Pancreas (tissue), 10 donors: Measurements from ENCODE around the gene BCL2L1. TPM values are rescaled to one million over a fixed set of nuclear protein-coding genes. Genes with fewer than 3 reads are reported as not detected.
A peak's percentile ranks its signal among the peaks of the same experiment; 100 is the strongest.

Source experiments
- ATAC-seq, 4 donors: fragments of 200-7000 bp; cut with Tn5 transposase; one replicate each; pipeline versions ENCODE4 v1.8.0 to v1.9.1; 2020; ENCODE audit warnings: mild to moderate bottlenecking in 4 of 4, moderate library complexity in 4 of 4
- DNase-seq, 6 donors: peaks; one replicate each; pipeline ENCODE4 v3.0.0-alpha.2; 2020
- FAIRE-seq: peaks from 2 replicates; lab custom pipeline; 2012; peaks lifted over from hg19 to GRCh38; lab: Jason Lieb, UNC
- H3K27ac ChIP-seq, 4 donors: fragments of 200-600 bp; sonication (generic); 1 replicate in 3 of 4; 2 replicates in 1 of 4; pipeline versions ENCODE4 v1.5.0 to v1.8.0; 2020
- H3K27me3 ChIP-seq, 4 donors: fragments of 200-600 bp; one replicate each; pipeline ENCODE4 v1.8.0; 2021
- H3K36me3 ChIP-seq, 3 donors: fragments of 200-600 bp; sonication (generic) in 1 of 3; one replicate each; pipeline versions ENCODE4 v1.5.0 to v1.8.0; 2020 to 2021
- H3K4me1 ChIP-seq, 3 donors: fragments of 200-600 bp; one replicate each; pipeline ENCODE4 v1.8.0; 2021
- H3K4me3 ChIP-seq, 4 donors: fragments of 200-600 bp; sonication (generic) in 2 of 4; one replicate each; pipeline versions ENCODE4 v1.5.0 to v1.8.0; 2020 to 2021
- H3K9me3 ChIP-seq, 4 donors: fragments of 200-600 bp; one replicate each; pipeline ENCODE4 v1.8.0; 2021
- CTCF ChIP-seq, 4 donors: fragments of 200-600 bp; sonication (generic) in 3 of 4; IDR thresholded peaks; one replicate each; pipeline versions ENCODE4 v1.5.0 to v1.8.0; 2021; ENCODE audit warnings: antibody characterized with exemption in 4 of 4
- WGBS, 2 donors: extraction: QIAGEN DNeasy Blood & Tissue Kit; methylation state at CpG; one replicate each; pipeline ENCODE4 v1.1.7; 2013; 5-methylcytosine and 5-hydroxymethylcytosine counted together
- intact Hi-C, 3 donors: fragments of 100-400 bp; cut with DNase I; formaldehyde crosslinking; loops; one replicate each; pipeline versions ENCODE4 v1.11.1 to v1.14.2; 2022
- polyA plus RNA-seq, 2 donors: library from polyadenylated mRNA; stranded (reverse); fragments of 200-250 nt; gene quantifications; one replicate each; pipeline ENCODE4 v1.2.3, GENCODE V29; 2013
- total RNA-seq, 6 donors: library from RNA; stranded (reverse); fragmentation: NEBNext Ultra II Directional in 4 of 6; extraction: Animal tissue kit (Norgen Biotek cat#: 25700) in 4 of 6; gene quantifications; one replicate each; pipeline versions ENCODE4 v1.2.1 to v1.2.4, GENCODE V29; 2021 to 2023
- donor health status: healthy with polysubstance abuse.
- donor health status: DM: no; HTN: no; CAD: no; lungs with moderate emphysema.
- donor health status: DM: no; HTN: no; CAD: no.
- donor health status: control.
- donor health status: control.
- donor health status: Bipolar disorder and iron deficiency.
- donor health status: DM: yes; HTN: yes; CAD: no.
- donor health status: DM: no; HTN: no; CAD: no.
- donor health status: DM: no; HTN: no; CAD: no.
- donor health status: DM: yes; HTN: yes; CAD: no.

Gene BCL2L1
- total and polyA plus RNA-seq, 8 donors: 27.3 to 59.8 (median 40.8) TPM

GRCh38 chr20:31676609-31676989 is 46.1 kb downstream of the BCL2L1 start:
- TF ChIP-seq CTCF (IDR thresholded peaks at IDR 0.05): no peak
- no peaks in the 10 kb centered on the region for H3K9me3 ChIP-seq
- DNase-seq (no peak), FAIRE-seq (no peak), ATAC-seq (no peak)
- H3K27ac ChIP-seq: peak overlapping the region in 1 of 4 donors; percentile 62
- intact Hi-C loops: no loop called here
- H3K27me3 ChIP-seq: no peaks in the 10 kb centered on the region
- H3K36me3 ChIP-seq: peaks cover 0 to 11% (median 0%) of the 10 kb centered on the region in 3 donors
- H3K4me3 ChIP-seq: no peak overlapping the region
- WGBS, 2 donors: 94 to 95% methylated on average over 7 of the region's 7 CpGs
- peaks cover 29 to 64% (median 40%) of the 10 kb centered on the region in 3 donors for H3K4me1 ChIP-seq

- Histone ChIP-seq H3K4me1 (peaks cover 35 to 69% (median 45%) of the 10 kb centered on the region in 3 donors), H3K4me3 (no peak overlapping the region), H3K9me3 (no peaks in the 10 kb centered on the region), H3K27me3 (no peaks in the 10 kb centered on the region), H3K27ac (peak overlapping the region in 2 of 4 donors; percentile 62 to 70), H3K36me3 (peaks cover 0 to 11% (median 0%) of the 10 kb centered on the region in 3 donors)
- ATAC-seq (peak in 1 of 4 donors; percentile 9), FAIRE-seq (no peak), DNase-seq (no peak)
- intact Hi-C loops: no loop called here
- no peak for TF ChIP-seq CTCF (IDR thresholded peaks at IDR 0.05)
- 65 to 76% methylated on average over 11 of the region's 11 CpGs for WGBS, 2 donors
These were observed 46.6 kb downstream of the BCL2L1 start for GRCh38 chr20:31675828-31676608.

- Histone ChIP-seq H3K27me3 (no peaks in the 10 kb centered on the region), H3K9me3 (no peaks in the 10 kb centered on the region), H3K36me3 (peaks cover 0 to 3% (median 0%) of the 10 kb centered on the region in 3 donors), H3K4me3 (no peak overlapping the region), H3K27ac (peak overlapping the region in 3 of 4 donors; percentile 38 to 70 (median 62)), H3K4me1 (peaks cover 44 to 71% (median 53%) of the 10 kb centered on the region in 3 donors)
- intact Hi-C loops: no loop called here
- FAIRE-seq (no peak), ATAC-seq (peak in 3 of 4 donors; percentile 15 to 54 (median 25)), DNase-seq (peak in 1 of 6 donors; percentile 63)
- WGBS, 2 donors: 44 to 45% methylated on average over 10 of the region's 10 CpGs
- TF ChIP-seq CTCF (IDR thresholded peaks at IDR 0.05): no peak
These were observed 47.5 kb downstream of the BCL2L1 start for GRCh38 chr20:31674895-31675827.

- no peaks in the 10 kb centered on the region for H3K9me3 ChIP-seq
- peaks cover 39 to 67% (median 53%) of the 10 kb centered on the region in 3 donors for H3K4me1 ChIP-seq
- ATAC-seq: no peak
- H3K27me3 ChIP-seq: no peaks in the 10 kb centered on the region
- WGBS, 2 donors: 62 to 68% methylated on average over 2 of the region's 2 CpGs
- no peak for FAIRE-seq
- no peak for DNase-seq
- intact Hi-C loops: no loop called here
- TF ChIP-seq CTCF (IDR thresholded peaks at IDR 0.05): no peak
- peaks cover 0 to 5% (median 0%) of the 10 kb centered on the region in 3 donors for H3K36me3 ChIP-seq
- peak overlapping the region in 2 of 4 donors; percentile 62 to 70 for H3K27ac ChIP-seq
- no peak overlapping the region for H3K4me3 ChIP-seq
These were observed 48.7 kb downstream of the BCL2L1 start for GRCh38 chr20:31673943-31674463.
